Neuronal stem cell (in vitro differentiated cells): Measurements from ENCODE around the gene STEAP3. TPM values are rescaled to one million over a fixed set of nuclear protein-coding genes. Genes with fewer than 3 reads are reported as not detected.
A peak's percentile ranks its signal among the peaks of the same experiment; 100 is the strongest.

ENCODE experiments used
- DNase-seq: peaks from one replicate; pipeline ENCODE4 v3.0.0-alpha.2; 2013; ENCODE audit warnings: low spot score
- H2AFZ ChIP-seq: one replicate; pipeline ENCODE4 v1.6.1; 2013; ENCODE audit warnings: mild to moderate bottlenecking, low read length, inconsistent platforms
- H2AK5ac ChIP-seq: 2 replicates; pipeline ENCODE4 v1.6.1; 2013; ENCODE audit warnings: low read depth, mild to moderate bottlenecking, inconsistent platforms, low read length, moderate library complexity, mixed read lengths
- H2BK120ac ChIP-seq: 2 replicates; pipeline ENCODE4 v1.6.1; 2013; ENCODE audit warnings: low read depth, mild to moderate bottlenecking, inconsistent platforms, low read length, moderate library complexity, mixed read lengths
- H2BK12ac ChIP-seq: one replicate; pipeline ENCODE4 v1.6.1; 2013; ENCODE audit warnings: low read length, inconsistent platforms
- H2BK15ac ChIP-seq: 2 replicates; pipeline ENCODE4 v1.6.1; 2013; ENCODE audit warnings: mild to moderate bottlenecking, low read length, inconsistent platforms, mixed read lengths
- H2BK5ac ChIP-seq: one replicate; pipeline ENCODE4 v1.6.1; 2013; ENCODE audit warnings: inconsistent platforms, mild to moderate bottlenecking, low read length, moderate library complexity
- H3K14ac ChIP-seq: one replicate; pipeline ENCODE4 v1.6.1; 2013; ENCODE audit warnings: low read length, inconsistent platforms
- H3K18ac ChIP-seq: 2 replicates; pipeline ENCODE4 v1.6.1; 2013; ENCODE audit warnings: low read length, inconsistent platforms
- H3K23ac ChIP-seq: 2 replicates; pipeline ENCODE4 v1.6.1; 2013; ENCODE audit warnings: low read depth, mild to moderate bottlenecking, mixed read lengths, low read length, inconsistent platforms; ENCODE audit not compliant: poor library complexity
- H3K27ac ChIP-seq: replicated peaks from 3 replicates; pipeline ENCODE4 v1.5.1; 2013; ENCODE audit warnings: low read length, inconsistent platforms
- H3K27me3 ChIP-seq, 3 experiments: 2 replicates each; pipeline ENCODE4 v1.6.1; 2013; ENCODE audit warnings: low read length in 3 of 3, mild to moderate bottlenecking in 2 of 3, inconsistent platforms in 1 of 3, low read depth in 1 of 3, mixed read lengths in 1 of 3, moderate library complexity in 1 of 3; ENCODE audit not compliant: control insufficient read depth in 3 of 3, insufficient read depth in 3 of 3
- H3K36me3 ChIP-seq, 2 donors: replicated peaks in 1 of 2; 2 replicates each; pipeline ENCODE4 v1.6.1; 2013; ENCODE audit warnings: low read length in 2 of 2; ENCODE audit not compliant: control insufficient read depth in 2 of 2, insufficient read depth in 2 of 2
- H3K4ac ChIP-seq: 2 replicates; pipeline ENCODE4 v1.6.1; 2013; ENCODE audit warnings: inconsistent platforms, mild to moderate bottlenecking, low read length, moderate library complexity
- H3K4me1 ChIP-seq, 2 donors: 1 replicate in 1 of 2; 2 replicates in 1 of 2; pipeline ENCODE4 v1.6.1; 2013; ENCODE audit warnings: low read length in 2 of 2, low read depth in 1 of 2; ENCODE audit not compliant: control insufficient read depth in 2 of 2, insufficient read depth in 1 of 2
- H3K4me2 ChIP-seq: one replicate; pipeline ENCODE4 v1.6.1; 2013; ENCODE audit warnings: mild to moderate bottlenecking, low read length, inconsistent platforms; ENCODE audit not compliant: insufficient read depth, poor library complexity, severe bottlenecking
- H3K4me3 ChIP-seq, 2 donors: 2 replicates each; pipeline ENCODE4 v1.5.1; 2013; ENCODE audit warnings: low read length in 2 of 2, mild to moderate bottlenecking in 2 of 2, inconsistent platforms in 1 of 2, moderate library complexity in 1 of 2
- H3K79me1 ChIP-seq: one replicate; pipeline ENCODE4 v1.6.1; 2013; ENCODE audit warnings: low read depth, mild to moderate bottlenecking, inconsistent platforms, low read length, moderate library complexity
- H3K9ac ChIP-seq: one replicate; pipeline ENCODE4 v1.6.1; 2013; ENCODE audit warnings: mild to moderate bottlenecking, low read depth, low read length, inconsistent platforms; ENCODE audit not compliant: poor library complexity
- H3K9me3 ChIP-seq, 2 donors: replicated peaks in 1 of 2; 2 replicates each; pipeline versions ENCODE3 to v1.6.1; 2013; ENCODE audit warnings: low read length in 2 of 2, mild to moderate bottlenecking in 2 of 2, inconsistent platforms in 1 of 2, low read depth in 1 of 2, mixed read lengths in 1 of 2, moderate library complexity in 1 of 2; ENCODE audit not compliant: control insufficient read depth in 2 of 2, insufficient read depth in 1 of 2
- H4K8ac ChIP-seq: one replicate; pipeline ENCODE4 v1.6.1; 2013; ENCODE audit warnings: low read depth, mild to moderate bottlenecking, inconsistent platforms, low read length, moderate library complexity
- H4K91ac ChIP-seq: one replicate; pipeline ENCODE4 v1.6.1; 2013; ENCODE audit warnings: low read length, low read depth, mild to moderate bottlenecking, inconsistent platforms; ENCODE audit not compliant: poor library complexity
- WGBS, 2 donors: extraction: QIAGEN DNeasy Blood & Tissue Kit; methylation state at CpG; one replicate each; pipeline ENCODE4 v1.1.7; 2013; ENCODE audit warnings: missing lambda C conversion rate in 2 of 2, mixed read lengths in 1 of 2; ENCODE audit not compliant: insufficient read length in 2 of 2, insufficient replicate concordance in 1 of 2; ENCODE audit errors: extremely low coverage in 2 of 2; 5-methylcytosine and 5-hydroxymethylcytosine counted together
- polyA plus RNA-seq, 2 experiments: library from polyadenylated mRNA; stranded (reverse); fragments of 200-250 nt; gene quantifications; one replicate each; pipeline ENCODE4 v1.2.3, GENCODE V29; 2013

Gene STEAP3
- polyA plus RNA-seq (2013, experiment 1 of 2), result 0.47 TPM
- polyA plus RNA-seq (2013, experiment 2 of 2), result 0.54 TPM

DNA sequence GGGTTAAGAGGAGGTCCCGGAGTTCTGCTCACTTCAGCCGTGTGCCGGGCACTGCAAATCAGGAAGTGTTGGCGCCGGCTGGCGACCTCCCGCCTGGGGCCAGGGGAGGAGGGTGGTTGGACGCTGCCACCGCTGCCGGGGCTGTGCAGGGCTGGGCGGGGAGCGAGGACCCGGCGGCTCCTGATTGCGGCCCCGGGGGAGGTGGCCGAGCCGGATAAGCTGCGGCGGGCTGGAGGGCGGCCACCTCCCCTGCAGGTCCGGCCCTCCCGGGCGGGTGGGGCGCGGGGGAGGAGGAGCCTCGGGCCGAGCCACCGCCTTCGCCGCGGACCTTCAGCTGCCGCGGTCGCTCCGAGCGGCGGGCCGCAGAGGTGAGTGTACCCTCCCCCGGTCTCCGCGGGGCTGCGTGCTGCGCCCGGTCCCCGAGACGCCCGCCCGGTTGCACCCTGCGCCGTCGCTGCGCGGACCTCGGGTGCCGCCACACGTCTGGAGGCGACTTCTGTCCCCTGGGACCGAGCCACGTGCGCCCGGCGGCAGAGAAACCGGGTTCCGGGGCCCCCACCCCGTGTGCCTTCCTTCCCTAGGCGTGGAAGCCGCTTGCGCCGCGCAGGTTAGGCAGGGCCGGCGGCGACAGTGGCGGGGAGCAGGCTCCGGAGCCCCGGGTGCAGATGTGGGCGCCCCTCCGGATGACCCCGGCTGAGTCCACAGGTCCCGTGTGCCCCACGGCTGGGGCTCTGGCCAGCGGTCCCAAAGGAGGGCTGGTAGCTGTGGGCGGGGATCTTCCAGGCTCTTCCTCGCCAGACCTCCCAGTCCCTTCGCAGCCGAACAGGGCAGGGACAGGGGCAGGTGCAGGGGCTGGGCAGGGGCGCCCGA, at the start of gene STEAP3:
Gene STEAP3, plus strand, starts transcription at position 314 of the 870 bp plus-strand sequence. CDS start 7,179 bp downstream, outside the sequence.
- Histone ChIP-seq H3K9me3 (no peaks in the 10 kb centered on the region), H3K4ac (no peak within 1 kb of the TSS), H2AFZ (peak within 1 kb of the TSS; percentile 90), H3K27ac (no peak within 1 kb of the TSS), H3K14ac (peak within 1 kb of the TSS; percentile 27), H2BK15ac (peak within 1 kb of the TSS; percentile 31), H4K91ac (no peak within 1 kb of the TSS), H3K36me3 (no peaks in the 10 kb centered on the region), H2BK120ac (no peak within 1 kb of the TSS), H3K18ac (peak within 1 kb of the TSS; percentile 86), H2AK5ac (peak within 1 kb of the TSS; percentile 86), H4K8ac (no peak within 1 kb of the TSS), H3K4me1 (peaks cover 4 to 5% of the 10 kb centered on the region in 2 donors), H3K4me3 (peak within 1 kb of the TSS in 1 of 2 donors; percentile 85), H3K79me1 (no peaks in the 10 kb centered on the region), H3K27me3 (peaks cover 3 to 78% (median 29%) of the 10 kb centered on the region in 3 experiments), H2BK12ac (peak within 1 kb of the TSS; percentile 98), H3K9ac (peak within 1 kb of the TSS; percentile 73), H3K4me2 (peak within 1 kb of the TSS; percentile 89), H3K23ac (peak within 1 kb of the TSS; percentile 70), H2BK5ac (no peak within 1 kb of the TSS)
- no CpG with 5 or more reads among the region's 89 CpGs for WGBS, 2 donors
- DNase-seq, result peak; percentile 71

DNA sequence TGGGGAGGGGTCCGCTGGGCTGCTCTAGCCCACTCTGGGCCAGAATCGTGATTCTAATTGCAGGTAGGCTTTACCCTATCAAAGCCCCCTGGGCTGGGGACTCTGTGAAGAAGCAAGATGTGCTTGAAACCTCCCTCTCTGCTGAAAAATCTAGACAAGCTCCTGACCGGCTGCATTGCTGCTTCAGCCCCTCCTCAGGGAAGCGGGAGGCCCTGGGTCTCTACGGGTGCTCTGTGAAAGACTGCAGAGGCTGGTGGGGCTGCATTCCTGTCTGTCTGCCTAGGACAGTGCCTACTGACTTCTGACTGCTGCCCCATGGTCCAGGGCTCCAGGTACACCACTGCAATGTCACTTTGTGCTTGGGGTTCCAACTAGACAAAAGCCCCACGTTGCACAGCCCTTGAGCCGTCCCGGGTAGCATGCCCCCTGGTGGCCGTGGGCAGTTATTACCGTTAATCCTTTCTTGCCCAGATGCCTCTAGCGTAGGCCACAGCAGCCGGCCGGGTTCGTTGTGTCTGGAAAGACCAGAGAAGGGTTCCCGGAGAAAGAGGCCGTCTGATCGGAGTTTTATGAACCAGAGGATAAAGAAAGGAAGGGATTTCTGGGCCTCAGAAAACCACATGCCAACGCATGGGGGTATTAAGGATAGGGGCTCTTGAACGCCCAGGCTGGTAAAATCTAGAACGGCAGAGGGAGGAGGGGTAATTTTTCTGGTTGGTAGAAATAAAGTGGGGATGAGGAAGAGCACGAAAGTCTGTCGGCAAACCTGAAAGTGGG, 49.2 kb upstream of the STEAP3 start:
- Histone ChIP-seq H2BK15ac (no peak overlapping the region), H2BK120ac (no peak overlapping the region), H3K27me3 (peaks cover 0 to 4% (median 0%) of the 10 kb centered on the region in 3 experiments), H2BK12ac (no peak overlapping the region), H2AK5ac (no peak overlapping the region), H3K4ac (no peak overlapping the region), H3K9ac (no peak overlapping the region), H3K9me3 (no peaks in the 10 kb centered on the region), H2BK5ac (no peak overlapping the region), H3K4me3 (no peak overlapping the region), H3K14ac (no peak overlapping the region), H4K8ac (no peak overlapping the region), H3K23ac (no peak overlapping the region), H3K4me1 (no peaks in the 10 kb centered on the region), H3K36me3 (no peaks in the 10 kb centered on the region), H3K79me1 (no peaks in the 10 kb centered on the region), H3K18ac (no peak overlapping the region), H4K91ac (no peak overlapping the region), H2AFZ (no peak overlapping the region), H3K27ac (no peak overlapping the region), H3K4me2 (no peak overlapping the region)
- DNase-seq, result peak; percentile 27
- no CpG with 5 or more reads among the region's 22 CpGs for WGBS, 2 donors

GRCh38 chr2:119174993-119175347, 48.7 kb upstream of the STEAP3 start:
- H3K4ac ChIP-seq, result no peak overlapping the region
- H2AK5ac ChIP-seq, result no peak overlapping the region
- H3K4me1 ChIP-seq, result no peaks in the 10 kb centered on the region
- H3K4me2 ChIP-seq, result no peak overlapping the region
- no peak overlapping the region for H4K8ac ChIP-seq
- H3K14ac ChIP-seq, result no peak overlapping the region
- no peak overlapping the region for H2AFZ ChIP-seq
- no peaks in the 10 kb centered on the region for H3K9me3 ChIP-seq
- H2BK120ac ChIP-seq, result no peak overlapping the region
- no peak overlapping the region for H3K9ac ChIP-seq
- no peak overlapping the region for H3K18ac ChIP-seq
- DNase-seq, result no peak
- no peak overlapping the region for H3K4me3 ChIP-seq
- no peak overlapping the region for H4K91ac ChIP-seq
- no peak overlapping the region for H3K23ac ChIP-seq
- WGBS, 2 donors, result no CpG with 5 or more reads among the region's 6 CpGs
- no peak overlapping the region for H2BK12ac ChIP-seq
- H2BK15ac ChIP-seq, result no peak overlapping the region
- H2BK5ac ChIP-seq, result no peak overlapping the region
- peaks cover 0 to 3% (median 0%) of the 10 kb centered on the region in 3 experiments for H3K27me3 ChIP-seq
- no peak overlapping the region for H3K27ac ChIP-seq
- H3K36me3 ChIP-seq, result no peaks in the 10 kb centered on the region
- no peaks in the 10 kb centered on the region for H3K79me1 ChIP-seq

DNA sequence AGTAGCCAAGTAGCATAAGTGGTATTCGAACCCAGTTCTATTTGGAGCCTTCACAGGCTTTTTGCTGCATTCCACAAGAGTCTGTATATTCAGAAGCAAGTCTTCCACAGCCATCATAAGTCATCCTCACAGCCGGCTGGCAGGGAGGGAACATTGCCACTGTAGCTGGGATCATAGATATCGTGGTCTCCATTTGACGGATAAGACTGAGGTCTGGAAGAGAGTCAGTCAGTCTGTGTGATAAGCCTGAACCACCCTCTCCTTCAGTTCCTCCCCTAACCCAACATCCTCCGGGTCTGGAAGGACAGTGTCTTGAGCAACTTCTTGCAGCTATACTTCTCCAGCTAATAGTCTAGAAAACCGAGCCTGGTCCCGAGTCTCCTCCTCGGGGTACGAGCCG, 48.1 kb upstream of the STEAP3 start:
- Histone ChIP-seq H3K9me3 (no peaks in the 10 kb centered on the region), H4K91ac (no peak overlapping the region), H3K36me3 (no peaks in the 10 kb centered on the region), H3K14ac (no peak overlapping the region), H2BK5ac (no peak overlapping the region), H3K27me3 (peaks cover 0 to under 1% (median 0%) of the 10 kb centered on the region in 3 experiments), H2BK120ac (no peak overlapping the region), H2AK5ac (no peak overlapping the region), H3K4me3 (no peak overlapping the region), H3K9ac (no peak overlapping the region), H2AFZ (no peak overlapping the region), H2BK12ac (no peak overlapping the region), H3K4ac (no peak overlapping the region), H3K23ac (no peak overlapping the region), H3K4me2 (no peak overlapping the region), H3K27ac (no peak overlapping the region), H3K18ac (no peak overlapping the region), H3K4me1 (no peaks in the 10 kb centered on the region), H3K79me1 (no peaks in the 10 kb centered on the region), H4K8ac (no peak overlapping the region), H2BK15ac (no peak overlapping the region)
- no CpG with 5 or more reads among the region's 10 CpGs for WGBS, 2 donors
- no peak for DNase-seq
